ENCODE results near the gene GALNS. TPM values are rescaled to one million over a fixed set of nuclear protein-coding genes. Genes with fewer than 3 reads are reported as not detected.

GALNS gene
- total RNA-seq, 1 experiment from 2014 or later = 29.5 TPM

DNA sequence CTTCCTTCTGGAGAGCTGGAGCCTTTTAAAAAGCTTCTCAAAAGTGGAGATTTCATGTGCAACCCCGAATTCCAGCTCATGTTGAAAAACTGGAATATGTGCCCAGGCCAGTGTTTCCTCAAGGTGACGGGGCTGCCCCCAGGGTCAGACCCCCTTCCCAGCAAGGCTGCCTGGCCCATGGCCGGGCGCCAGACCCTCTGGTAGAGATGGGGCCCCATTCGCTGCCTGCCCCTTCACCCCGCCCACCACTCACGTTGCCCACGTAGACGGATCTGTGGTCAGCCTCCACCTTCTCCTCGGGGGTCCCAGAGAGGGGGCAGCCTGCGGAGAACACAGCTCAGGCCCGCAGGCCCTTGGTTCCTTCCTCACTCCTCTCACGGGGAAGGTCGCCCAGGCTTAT, 8.6 kb upstream of the GALNS start:
- Mint-ChIP-seq H3K27ac (no peak overlapping the region), H3K27me3 (ENCODE audit: low read depth) (no peaks in the 10 kb centered on the region), H3K36me3 (peaks cover 7% of the 10 kb centered on the region), H3K4me1 (no peaks in the 10 kb centered on the region), H3K4me3 (no peak overlapping the region), H3K9me3 (no peaks in the 10 kb centered on the region)
- ATAC-seq (no peak), DNase-seq (ENCODE audit: low spot score) (no peak)
- ChIA-PET POLR2A (no interaction called here), CTCF (interaction anchor here (0.9 to 1.7 kb wide), 2 partner anchors 128 to 302 kb away, joined by 5 to 7 read pairs; no protein-coding TSS in a partner anchor)
- TF ChIP-seq ZNF138 (CRISPR knock-in tag; conservative IDR thresholded peaks at IDR 0.05) (no peak), FOXK1 (CRISPR knock-in tag; IDR thresholded peaks at IDR 0.05) (no peak), NFE2L1 (CRISPR knock-in tag; IDR thresholded peaks at IDR 0.05) (no peak), ELF4 (CRISPR knock-in tag; IDR thresholded peaks at IDR 0.05; ENCODE audit: low read depth) (no peak), HMGA2 (CRISPR knock-in tag; IDR thresholded peaks at IDR 0.05) (no peak), GTF2I (CRISPR knock-in tag; conservative IDR thresholded peaks at IDR 0.05) (no peak), CREM (CRISPR knock-in tag; IDR thresholded peaks at IDR 0.05) (no peak), JAZF1 (CRISPR knock-in tag; IDR thresholded peaks at IDR 0.05) (no peak), JUN (CRISPR knock-in tag; IDR thresholded peaks at IDR 0.05) (no peak), NFATC4 (CRISPR knock-in tag; IDR thresholded peaks at IDR 0.05) (no peak), GRHL2 (CRISPR knock-in tag; IDR thresholded peaks at IDR 0.05; ENCODE audit: insufficient replicate concordance, severe bottlenecking) (no peak), ZNF396 (CRISPR knock-in tag; IDR thresholded peaks at IDR 0.05; ENCODE audit: borderline replicate concordance) (no peak), ZNF263 (CRISPR knock-in tag; IDR thresholded peaks at IDR 0.05; ENCODE audit: low read depth) (no peak)
- TF ChIP-seq, protein P1, sequence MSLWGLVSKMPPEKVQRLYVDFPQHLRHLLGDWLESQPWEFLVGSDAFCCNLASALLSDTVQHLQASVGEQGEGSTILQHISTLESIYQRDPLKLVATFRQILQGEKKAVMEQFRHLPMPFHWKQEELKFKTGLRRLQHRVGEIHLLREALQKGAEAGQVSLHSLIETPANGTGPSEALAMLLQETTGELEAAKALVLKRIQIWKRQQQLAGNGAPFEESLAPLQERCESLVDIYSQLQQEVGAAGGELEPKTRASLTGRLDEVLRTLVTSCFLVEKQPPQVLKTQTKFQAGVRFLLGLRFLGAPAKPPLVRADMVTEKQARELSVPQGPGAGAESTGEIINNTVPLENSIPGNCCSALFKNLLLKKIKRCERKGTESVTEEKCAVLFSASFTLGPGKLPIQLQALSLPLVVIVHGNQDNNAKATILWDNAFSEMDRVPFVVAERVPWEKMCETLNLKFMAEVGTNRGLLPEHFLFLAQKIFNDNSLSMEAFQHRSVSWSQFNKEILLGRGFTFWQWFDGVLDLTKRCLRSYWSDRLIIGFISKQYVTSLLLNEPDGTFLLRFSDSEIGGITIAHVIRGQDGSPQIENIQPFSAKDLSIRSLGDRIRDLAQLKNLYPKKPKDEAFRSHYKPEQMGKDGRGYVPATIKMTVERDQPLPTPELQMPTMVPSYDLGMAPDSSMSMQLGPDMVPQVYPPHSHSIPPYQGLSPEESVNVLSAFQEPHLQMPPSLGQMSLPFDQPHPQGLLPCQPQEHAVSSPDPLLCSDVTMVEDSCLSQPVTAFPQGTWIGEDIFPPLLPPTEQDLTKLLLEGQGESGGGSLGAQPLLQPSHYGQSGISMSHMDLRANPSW (CRISPR knock-in tag; conservative IDR thresholded peaks at IDR 0.05; ENCODE audit: low read depth) = no peak
- TF ChIP-seq, protein P2, sequence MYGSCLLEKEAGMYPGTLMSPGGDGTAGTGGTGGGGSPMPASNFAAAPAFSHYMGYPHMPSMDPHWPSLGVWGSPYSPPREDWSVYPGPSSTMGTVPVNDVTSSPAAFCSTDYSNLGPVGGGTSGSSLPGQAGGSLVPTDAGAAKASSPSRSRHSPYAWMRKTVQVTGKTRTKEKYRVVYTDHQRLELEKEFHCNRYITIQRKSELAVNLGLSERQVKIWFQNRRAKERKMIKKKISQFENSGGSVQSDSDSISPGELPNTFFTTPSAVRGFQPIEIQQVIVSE (CRISPR knock-in tag; IDR thresholded peaks at IDR 0.05; ENCODE audit: borderline replicate concordance) = no peak
- TF ChIP-seq, protein P3, sequence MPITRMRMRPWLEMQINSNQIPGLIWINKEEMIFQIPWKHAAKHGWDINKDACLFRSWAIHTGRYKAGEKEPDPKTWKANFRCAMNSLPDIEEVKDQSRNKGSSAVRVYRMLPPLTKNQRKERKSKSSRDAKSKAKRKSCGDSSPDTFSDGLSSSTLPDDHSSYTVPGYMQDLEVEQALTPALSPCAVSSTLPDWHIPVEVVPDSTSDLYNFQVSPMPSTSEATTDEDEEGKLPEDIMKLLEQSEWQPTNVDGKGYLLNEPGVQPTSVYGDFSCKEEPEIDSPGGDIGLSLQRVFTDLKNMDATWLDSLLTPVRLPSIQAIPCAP (CRISPR knock-in tag; IDR thresholded peaks at IDR 0.05) = no peak
- TF ChIP-seq, protein P4, sequence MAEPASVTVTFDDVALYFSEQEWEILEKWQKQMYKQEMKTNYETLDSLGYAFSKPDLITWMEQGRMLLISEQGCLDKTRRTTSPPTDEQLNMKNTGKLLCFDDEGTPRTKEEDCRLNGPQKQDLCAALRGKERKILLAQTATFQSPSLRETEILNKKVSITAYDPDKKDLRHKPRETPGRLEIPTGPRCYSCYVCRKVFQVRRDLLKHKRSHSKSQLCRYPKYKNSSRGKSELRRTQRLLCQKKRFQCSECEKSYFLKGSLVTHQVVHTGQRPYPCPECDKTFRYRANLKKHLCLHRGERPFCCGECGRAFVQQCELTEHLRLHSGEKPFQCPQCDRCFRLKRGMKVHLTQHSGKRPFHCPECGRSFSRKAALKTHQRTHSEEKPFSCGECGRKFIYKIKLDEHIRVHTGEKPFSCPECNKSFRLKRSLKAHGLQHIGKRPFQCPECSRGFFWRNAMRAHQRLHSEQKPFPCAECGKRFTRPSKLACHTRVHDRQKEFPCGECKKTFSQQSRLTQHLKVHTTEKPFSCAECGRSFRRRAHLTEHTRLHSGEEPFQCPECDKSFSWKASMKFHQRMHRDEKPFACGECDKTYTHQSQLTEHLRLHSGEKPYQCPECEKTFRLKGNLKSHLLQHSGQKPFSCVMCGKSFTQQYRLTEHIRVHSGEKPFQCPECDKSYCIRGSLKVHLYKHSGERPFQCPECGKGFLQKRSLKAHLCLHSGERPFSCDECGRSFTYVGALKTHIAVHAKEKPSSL (CRISPR knock-in tag; conservative IDR thresholded peaks at IDR 0.05) = no peak

- Mint-ChIP-seq H3K4me1 (no peaks in the 10 kb centered on the region), H3K27me3 (ENCODE audit: low read depth) (no peaks in the 10 kb centered on the region), H3K9me3 (no peaks in the 10 kb centered on the region), H3K36me3 (peaks cover 15% of the 10 kb centered on the region), H3K27ac (no peak overlapping the region), H3K4me3 (no peak overlapping the region)
- no peak for DNase-seq (ENCODE audit: low spot score)
- ChIA-PET POLR2A (no interaction called here), CTCF (interaction anchor here (0.6 to 1.9 kb wide), 4 partner anchors 17 to 303 kb away, joined by 3 to 7 read pairs (median 4); partner anchors contain the start of gene ACSF3)
- ATAC-seq = no peak
- TF ChIP-seq ZNF671 (CRISPR knock-in tag; IDR thresholded peaks at IDR 0.05) (no peak), ZNF317 (CRISPR knock-in tag; IDR thresholded peaks at IDR 0.05; ENCODE audit: borderline replicate concordance, low read depth) (no peak), MYBL2 (CRISPR knock-in tag; IDR thresholded peaks at IDR 0.05) (no peak), ARID4B (CRISPR knock-in tag; IDR thresholded peaks at IDR 0.05; ENCODE audit: borderline replicate concordance) (no peak), CBFB (CRISPR knock-in tag; IDR thresholded peaks at IDR 0.05; ENCODE audit: low read depth) (no peak)
- TF ChIP-seq, protein P5, sequence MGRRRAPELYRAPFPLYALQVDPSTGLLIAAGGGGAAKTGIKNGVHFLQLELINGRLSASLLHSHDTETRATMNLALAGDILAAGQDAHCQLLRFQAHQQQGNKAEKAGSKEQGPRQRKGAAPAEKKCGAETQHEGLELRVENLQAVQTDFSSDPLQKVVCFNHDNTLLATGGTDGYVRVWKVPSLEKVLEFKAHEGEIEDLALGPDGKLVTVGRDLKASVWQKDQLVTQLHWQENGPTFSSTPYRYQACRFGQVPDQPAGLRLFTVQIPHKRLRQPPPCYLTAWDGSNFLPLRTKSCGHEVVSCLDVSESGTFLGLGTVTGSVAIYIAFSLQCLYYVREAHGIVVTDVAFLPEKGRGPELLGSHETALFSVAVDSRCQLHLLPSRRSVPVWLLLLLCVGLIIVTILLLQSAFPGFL (CRISPR knock-in tag; IDR thresholded peaks at IDR 0.05; ENCODE audit: borderline replicate concordance) = no peak
- TF ChIP-seq, protein P6, sequence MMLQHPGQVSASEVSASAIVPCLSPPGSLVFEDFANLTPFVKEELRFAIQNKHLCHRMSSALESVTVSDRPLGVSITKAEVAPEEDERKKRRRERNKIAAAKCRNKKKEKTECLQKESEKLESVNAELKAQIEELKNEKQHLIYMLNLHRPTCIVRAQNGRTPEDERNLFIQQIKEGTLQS (CRISPR knock-in tag; conservative IDR thresholded peaks at IDR 0.05) = no peak
Observed at GRCh38 chr16:88864521-88864920, 7.8 kb upstream of the GALNS start.
